GM20431 (cell line): ENCODE measurements around the gene TYW1B.
"Not testable (repeated sequence)": the region's sequence is repeated elsewhere in the genome, so short reads cannot be mapped to it uniquely, and the experiment has no call there.

Source experiments
- in situ Hi-C: fragments of 300-500 bp; cut with MseI, MboI; formaldehyde crosslinking; loops from one replicate; pipeline ENCODE4 v1.15.0; 2020; ENCODE audit warnings: low sequenced_read_pairs; ENCODE audit not compliant: unreplicated experiment

The TYW1B gene

DNA sequence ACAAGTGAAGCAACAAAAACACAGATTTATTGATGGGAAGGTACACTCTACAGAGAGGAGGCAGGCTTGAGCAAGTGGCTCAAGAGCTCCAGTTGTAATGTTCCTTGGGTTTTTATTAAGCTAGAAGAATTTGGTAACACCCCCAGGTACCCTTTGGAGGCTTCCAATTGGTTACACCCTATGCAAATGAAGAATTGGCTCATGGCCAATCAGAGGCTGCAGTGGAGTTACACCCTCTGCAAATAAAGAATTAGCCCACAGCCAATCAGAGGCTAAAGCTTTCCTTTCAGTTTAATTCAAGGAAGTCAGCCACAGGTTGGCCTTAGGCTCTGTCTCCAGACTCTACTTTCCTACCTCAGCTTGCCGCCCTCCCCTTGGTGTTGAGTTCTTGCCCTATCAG is 10.3 kb downstream of the TYW1B start:
- in situ Hi-C loops, result not testable (repeated sequence)

DNA sequence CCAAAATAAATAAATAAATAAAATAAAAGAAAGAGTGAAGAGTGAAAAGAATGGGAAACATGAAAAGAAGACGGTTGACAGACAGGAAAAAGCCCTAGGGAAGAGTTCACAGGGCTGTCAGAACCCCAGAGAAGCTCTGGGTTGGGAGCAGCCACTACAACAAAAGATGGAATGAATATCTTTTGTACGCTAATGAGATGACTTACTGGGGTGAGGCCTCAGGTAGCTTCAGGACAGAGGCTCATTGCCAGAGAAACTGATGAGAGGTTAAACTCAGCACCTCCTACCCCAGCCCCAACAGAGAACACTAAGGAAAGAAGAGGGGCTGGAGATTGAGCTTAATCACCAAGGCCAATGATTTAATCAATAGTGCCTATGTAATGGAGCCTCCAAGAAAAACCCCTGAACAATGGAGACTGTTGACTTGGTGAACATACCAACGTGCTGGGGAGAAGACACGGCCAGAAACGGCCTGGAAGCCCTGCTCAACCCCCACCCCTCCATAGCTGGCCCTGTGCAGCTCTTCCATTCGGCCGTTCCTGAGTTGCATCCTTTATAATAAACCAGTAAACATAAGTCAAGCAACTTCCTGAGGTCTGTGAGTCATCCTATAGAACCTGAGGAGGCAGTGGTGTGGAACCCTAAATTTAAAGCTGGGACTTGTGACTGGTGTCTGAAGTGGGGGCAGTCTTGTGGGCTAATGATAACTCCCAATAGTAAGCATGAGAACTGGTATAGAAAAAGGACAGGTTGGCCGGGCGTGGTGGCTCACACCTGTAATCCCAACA is 11.4 kb downstream of the TYW1B start:
- in situ Hi-C loops, result not testable (repeated sequence)

DNA sequence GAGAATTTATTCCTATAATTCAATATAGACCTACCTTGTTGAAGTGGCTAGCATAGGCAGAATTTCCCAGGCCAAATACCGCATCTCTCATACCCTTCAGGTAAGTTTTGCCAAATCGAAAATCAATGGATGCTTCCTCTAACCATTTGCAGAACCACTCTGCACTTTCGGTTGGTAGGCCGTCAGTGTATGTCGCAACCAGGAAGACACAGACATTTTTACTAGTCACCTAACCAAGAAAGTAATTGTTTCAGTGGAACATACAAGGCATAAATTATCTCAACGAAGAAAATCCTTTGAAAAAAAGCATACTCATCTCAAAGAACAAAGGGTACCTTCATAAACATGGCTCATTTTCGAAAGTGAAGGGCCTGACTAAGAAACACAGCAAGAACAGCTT is 17.6 kb downstream of the TYW1B start:
- in situ Hi-C loops, result not testable (repeated sequence)

DNA sequence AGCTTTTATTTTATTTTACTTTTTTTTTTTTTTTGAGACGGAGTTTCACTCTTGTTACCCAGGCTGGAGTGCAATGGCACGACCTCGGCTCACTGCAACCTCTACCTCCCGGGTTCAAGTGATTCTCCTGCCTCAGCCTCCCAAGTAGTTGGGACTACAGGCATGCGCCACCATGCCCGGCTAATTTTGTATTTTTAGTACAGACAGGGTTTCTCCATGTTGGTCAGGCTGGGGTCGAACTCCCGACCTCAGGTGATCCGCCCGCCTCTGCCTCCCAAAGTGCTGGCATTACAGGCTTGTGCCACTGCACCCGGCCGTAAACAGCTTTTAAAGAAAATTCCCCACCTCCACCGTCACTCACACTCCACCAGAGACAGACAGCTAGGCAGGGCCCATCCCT is 19.5 kb downstream of the TYW1B start:
- in situ Hi-C loops, result not testable (repeated sequence)

DNA sequence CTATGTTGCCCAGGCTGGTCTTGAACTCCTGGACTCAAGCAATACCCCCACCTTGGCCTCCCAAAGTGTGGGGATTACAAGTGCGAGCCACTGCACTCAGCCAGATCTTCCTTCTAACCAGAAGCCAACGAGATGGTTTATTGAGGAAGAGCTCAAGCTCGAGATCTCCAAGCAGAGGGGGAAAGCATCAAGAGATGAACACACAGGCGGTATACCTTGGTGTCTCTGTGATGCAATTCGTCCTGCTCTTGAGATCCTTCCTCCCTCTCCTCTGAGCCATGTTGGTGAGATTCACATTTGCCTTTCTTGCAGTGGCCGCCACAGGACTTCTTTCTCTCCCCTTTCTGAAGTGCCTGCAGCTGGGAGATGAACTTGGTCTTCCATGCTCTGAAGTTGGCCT is 21.1 kb downstream of the TYW1B start:
- in situ Hi-C loops, result not testable (repeated sequence)

DNA sequence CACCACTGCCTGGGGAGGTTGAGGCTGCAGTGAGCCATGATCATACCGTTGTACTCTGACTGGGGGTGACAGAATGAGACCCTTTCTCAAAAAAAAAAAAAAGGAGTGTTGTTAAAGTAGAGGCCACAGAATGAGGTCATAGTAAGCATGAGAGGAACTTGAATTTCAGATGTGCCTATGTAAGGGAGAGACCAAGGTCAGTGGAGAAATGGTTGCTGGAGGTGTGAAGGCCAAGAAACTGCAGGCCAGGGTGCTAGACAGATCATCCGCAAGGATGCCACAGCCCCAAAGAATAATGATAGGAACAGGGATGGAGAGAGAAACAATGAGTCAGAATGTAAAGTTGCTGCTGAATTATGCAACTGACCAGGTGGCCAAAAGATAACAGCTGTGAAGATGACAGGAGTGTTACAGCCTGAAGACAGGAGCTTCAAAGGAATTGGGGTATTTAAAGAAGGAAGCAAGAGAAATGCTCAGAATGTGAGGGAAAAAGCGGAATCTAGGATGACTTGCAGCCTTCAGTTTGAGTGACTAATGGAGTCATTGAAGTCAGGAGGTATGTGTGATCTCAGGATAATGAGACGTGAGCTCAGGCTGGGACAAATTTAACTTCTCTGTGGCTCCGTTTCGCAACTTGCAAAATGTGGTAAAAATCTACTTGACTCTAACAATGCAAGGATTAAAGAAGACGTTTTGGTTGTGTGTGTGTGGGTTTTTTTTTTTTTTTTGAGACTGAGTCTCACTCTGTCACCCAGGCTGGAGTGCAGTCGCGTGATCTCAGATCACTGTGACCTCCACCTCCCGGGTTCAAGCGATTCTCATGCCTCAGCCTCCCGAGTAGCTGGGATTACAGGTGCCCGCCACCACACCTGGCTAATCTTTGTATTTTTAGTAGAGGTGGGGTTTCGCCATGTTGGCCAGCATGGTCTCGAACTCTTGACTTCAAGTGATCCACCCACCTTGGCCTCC is 22.2 kb downstream of the TYW1B start:
- in situ Hi-C loops, result no loop called here

DNA sequence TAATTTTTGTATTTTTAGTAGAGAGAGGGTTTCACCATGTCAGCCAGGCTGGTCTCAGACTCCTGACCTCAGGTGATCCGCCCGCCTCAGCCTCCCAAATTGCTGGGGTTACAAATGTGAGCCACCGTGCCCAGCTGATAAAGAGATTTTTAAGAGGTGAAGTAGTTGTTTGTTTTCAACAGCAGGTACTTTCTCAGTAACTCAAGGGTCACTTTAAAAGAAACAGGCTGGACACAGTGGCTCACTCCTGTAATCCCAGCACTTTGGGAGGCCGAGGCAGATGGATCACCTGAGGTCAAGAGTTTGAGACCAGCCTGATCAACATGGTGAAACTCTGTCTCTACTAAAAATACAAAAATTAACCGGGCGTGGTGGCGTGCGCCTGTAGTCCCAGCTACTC is 24.2 kb downstream of the TYW1B start:
- in situ Hi-C loops, result not testable (repeated sequence)

DNA sequence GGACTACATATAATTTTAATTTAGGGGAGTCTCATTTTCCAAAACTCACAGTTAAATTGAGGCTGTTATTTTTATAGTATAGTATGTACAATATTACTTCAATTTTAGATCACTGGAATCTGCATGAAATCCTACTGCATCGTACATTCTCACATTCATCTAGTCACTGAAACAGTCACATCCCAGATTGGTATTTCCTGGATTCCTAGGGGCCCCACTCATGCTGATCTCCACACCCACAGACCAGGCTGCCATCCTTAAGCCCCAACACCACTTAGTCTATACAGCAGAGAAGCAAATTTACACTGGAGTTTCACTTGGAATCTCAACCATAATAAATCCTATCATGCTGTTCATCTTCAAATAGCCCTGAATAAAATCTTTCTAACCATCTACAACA is 26.4 kb downstream of the TYW1B start:
- in situ Hi-C loops, result not testable (repeated sequence)

DNA sequence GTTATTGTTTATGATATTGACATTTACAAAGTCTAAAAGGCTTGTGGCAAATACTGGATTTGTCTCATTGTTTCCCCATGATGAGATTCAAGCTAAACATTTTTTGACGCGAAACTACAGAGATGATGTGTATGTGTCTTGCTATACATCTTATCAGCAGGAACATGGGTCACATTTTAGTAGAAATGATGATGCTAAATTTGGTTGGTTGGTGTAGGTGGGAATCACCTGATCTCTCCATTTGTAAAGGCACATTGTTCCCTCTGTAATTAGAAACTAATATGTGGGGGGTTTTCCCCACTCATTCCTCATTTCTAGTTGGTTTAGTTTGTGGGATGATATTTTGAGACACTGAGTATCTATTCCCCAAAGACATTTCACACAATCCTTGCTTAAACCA is 32.6 kb downstream of the TYW1B start:
- in situ Hi-C loops, result loop anchor here (25.0 kb wide), 1 partner anchor 1033 kb away; no protein-coding TSS in a partner anchor

DNA sequence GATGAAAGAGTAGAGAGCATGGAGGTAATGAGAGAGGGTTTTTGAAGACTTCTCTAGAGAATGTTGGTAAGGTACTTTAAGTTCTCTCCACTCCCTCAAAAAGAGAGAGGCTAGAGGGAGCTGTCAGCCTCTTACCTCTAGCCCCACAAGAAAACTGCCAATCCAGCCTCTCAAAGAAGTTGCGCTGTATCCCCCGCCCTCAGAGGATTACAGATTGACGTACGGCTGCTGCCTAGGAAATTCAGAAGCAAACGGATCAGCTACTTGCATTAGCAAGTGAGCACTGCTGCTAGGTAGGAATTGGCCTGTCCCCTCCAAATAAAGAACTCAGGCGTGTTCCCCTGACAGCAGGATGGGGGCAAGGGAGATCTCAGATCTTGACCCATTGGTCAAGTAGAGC is 34.2 kb downstream of the TYW1B start:
- in situ Hi-C loops, result loop anchor here (25.0 kb wide), 1 partner anchor 1031 kb away; no protein-coding TSS in a partner anchor

DNA sequence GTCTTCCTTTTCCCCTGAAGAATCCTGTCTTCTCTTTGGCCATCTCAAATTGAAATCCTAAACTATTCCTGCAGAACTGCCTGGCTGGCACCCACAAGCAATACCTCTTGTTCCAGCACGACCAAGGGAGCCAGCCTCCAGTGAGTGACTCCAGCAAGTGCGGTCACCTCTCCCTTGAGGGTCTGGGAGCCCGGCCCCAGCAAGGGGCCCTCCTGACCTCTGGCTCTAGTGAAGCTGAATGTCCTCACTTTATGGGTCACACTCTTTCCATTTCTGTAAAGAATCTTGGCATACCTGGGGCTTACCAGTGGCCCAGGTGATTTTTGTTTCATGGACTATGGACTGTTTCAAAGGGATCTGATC is 37.3 kb downstream of the TYW1B start:
- in situ Hi-C loops, result loop anchor here (25.0 kb wide), 1 partner anchor 1028 kb away; no protein-coding TSS in a partner anchor

DNA sequence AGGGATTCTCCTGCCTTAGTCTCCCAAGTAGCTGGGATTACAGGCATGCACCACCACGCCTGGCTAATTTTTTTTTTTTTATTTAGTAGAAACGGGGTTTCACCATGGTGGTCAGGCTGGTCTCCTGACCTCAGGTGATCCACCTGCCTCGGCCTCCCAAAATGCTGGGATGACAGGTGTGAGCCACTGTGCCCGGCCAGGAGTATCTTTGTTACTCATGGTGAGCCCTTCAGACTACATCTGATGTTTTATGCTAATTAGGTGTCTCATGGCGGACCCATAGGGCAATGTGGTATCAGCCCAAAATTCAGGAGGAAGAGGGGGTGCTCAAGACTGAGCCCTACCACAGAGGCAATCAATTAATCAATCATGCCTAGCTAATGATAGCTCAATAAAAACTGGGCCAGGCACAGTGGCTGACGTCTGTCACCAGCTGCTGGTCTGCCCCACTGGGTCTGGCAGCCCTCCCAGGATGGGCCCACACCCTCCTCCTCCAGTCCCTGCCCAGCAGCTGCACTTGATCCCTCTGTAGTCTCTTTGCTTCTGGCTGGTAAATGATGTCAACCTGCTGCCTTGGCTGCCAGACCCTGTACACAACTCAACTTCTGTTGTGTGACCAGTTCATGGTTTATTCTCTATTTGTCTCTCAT is 37.8 kb downstream of the TYW1B start:
- in situ Hi-C loops, result loop anchor here (25.0 kb wide), 1 partner anchor 1028 kb away; no protein-coding TSS in a partner anchor

DNA sequence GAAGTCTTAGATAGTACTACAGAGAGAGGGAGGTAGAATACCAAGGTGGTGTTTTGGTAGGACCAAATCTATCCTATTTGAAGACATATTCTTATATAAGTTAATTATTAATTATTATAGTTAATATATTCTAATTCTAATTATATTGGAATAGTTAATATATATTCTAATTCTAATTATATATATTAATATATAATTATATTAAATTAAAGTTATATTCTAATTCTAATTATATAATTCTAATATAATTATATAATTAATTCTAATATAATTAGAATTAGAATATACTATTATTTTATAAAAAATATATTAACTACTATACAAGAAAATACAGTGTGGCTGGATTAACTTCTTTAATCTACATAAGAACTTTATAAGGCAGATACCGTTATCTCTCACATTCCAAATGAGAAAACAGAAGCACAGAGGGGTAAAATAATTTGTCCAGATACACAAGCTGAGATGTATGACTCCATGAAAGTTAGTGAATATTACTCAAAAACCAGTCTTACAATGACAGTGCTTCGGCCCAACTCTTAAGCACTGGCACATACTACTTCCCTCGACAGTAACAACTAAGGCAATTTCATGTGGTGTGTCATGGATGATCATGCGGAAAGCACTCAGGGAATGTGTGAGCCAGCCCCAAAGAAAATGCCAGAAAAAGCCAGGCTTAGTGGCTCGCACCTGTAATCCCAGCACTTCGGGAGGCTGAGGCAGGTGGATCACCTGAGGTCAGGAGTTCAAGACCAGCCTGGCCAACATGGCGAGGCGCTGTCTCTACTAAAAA is 42.6 kb downstream of the TYW1B start:
- in situ Hi-C loops, result loop anchor here (25.0 kb wide), 1 partner anchor 1023 kb away; no protein-coding TSS in a partner anchor

DNA sequence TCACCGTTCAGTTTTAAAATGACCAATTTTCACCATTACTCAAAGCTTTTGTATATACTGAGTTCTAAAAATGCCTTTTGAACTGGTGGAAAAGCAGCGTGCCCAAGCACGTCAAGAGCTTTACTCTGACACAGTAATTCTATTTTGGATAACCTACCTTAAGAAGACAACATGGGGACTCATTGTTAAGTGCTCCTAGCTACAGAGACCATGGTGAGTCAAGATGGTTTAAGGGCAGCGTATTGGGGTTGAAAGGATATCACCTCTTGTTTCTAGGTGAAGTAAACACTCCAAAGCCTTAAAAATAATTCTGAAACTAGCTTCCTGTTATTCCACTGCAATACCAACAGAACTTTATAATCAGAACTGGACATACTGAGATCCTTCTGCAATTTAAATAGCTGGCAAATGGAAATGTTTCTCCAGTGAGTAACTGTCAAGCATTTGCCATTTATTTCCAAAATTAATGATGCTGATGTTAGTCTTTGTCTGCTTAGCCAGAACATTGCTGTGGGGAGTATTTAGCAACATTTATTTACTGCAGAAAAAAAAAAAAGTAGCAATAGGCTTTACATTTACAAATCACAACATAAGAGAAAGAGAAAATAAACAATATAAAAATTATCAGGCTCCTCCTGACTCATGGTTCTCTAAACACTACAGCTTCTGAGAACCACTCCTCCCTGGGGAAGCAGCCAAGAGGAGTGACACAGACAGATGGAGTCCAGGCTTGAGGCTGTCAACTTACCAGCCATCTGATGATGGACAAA is 44.2 kb downstream of the TYW1B start:
- in situ Hi-C loops, result loop anchor here (25.0 kb wide), 1 partner anchor 1021 kb away; no protein-coding TSS in a partner anchor

DNA sequence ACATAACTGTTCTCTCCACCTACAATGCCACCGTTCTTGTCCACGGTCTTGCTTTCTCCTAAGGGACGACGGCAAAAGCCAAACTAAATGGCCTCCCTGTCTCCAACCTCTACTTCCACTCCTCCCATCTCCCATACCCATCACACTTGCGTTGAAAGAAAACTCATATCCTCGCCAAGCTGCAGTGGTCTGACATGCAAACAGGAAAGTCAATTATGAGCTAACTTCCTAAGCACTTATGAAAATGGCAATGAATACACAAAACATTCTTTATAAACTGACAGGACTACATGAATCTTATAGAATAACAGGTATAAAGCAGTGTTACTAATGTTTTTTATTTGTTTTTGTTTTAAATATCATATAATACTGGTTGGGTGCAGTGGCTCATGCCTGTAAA is 46.4 kb downstream of the TYW1B start:
- in situ Hi-C loops, result loop anchor here (25.0 kb wide), 1 partner anchor 1019 kb away; no protein-coding TSS in a partner anchor

DNA sequence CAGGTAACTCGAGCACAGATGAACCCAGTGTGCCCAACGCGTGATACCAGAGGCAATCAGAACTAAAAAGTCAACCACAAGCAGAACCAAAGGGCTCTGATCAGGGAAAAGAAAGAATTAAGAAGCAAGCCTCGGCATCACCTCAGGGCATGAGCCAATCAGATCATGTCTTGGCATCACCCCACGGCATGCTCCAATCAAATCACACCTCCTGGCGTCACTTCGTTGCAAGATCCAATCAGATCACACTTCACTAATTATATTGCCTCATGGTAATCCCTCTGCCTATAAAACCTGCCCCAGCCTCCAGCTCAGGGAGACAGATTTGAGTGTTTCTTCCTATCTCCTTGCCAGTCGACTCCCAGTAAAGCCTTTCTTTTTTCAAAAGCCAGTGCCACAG is 46.8 kb downstream of the TYW1B start:
- in situ Hi-C loops, result loop anchor here (25.0 kb wide), 1 partner anchor 1019 kb away; no protein-coding TSS in a partner anchor

DNA sequence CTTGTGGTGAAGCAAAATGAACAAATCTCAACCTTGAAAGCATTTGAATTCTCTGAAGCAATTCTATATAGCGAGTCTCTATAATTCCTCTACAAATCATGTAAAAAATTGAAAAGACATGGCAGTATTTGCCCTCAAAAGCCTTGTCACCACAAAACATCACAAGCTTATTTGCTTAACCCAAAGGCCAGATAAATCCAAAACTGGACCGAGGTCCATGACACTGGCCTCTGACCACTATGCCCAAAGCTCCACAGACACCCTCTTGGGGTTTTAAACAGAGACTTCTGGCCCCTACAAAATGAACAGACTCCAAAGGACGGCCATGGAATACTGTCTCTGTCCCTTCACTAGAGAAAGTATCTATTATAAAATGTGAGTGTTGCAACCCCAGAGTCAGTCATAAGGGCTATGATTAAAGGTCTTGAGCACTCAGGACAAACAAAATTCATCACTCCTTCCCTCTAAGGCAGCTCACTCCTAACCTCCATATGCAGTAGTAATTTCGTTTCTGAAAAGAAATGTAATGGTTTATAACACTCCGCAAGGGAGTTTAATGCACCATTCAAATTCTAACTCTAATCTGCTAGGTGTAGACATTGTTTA is 47.6 kb downstream of the TYW1B start:
- in situ Hi-C loops, result loop anchor here (25.0 kb wide), 1 partner anchor 1018 kb away; no protein-coding TSS in a partner anchor

DNA sequence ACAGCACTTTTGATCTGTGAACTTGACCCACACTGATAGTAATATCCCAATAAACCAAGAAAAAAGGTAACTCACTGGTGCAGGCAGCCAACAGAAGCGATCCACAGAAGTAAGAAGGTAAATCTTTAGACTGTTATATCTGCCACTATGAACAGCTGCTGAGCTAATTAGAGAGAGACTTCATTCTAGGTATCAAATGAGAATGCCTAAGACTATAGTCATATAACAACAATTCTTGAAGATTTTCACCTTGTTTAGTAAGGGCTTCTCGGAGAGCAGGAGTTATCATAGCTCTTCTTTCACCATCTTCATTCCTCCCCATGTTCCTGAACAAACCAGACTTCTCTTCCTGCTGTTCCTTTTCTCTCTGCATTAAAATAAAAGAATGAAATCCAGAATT is 50.8 kb downstream of the TYW1B start:
- in situ Hi-C loops, result loop anchor here (25.0 kb wide), 1 partner anchor 1015 kb away; no protein-coding TSS in a partner anchor
